GM12878 (cell line): ENCODE data around the gene DUOX1. TPM values are rescaled to one million over a fixed set of nuclear protein-coding genes. Genes with fewer than 3 reads are reported as not detected.

Experiments
- ATAC-seq: fragments of 200-7000 bp; cut with Tn5 transposase; 3 replicates; pipeline ENCODE4 v1.9.1; 2020; ENCODE audit warnings: mild to moderate bottlenecking, moderate library complexity
- BruUV-seq: library from RNA; stranded (reverse); fragments of 400-500 nt; replicated peaks from 2 replicates; lab custom pipeline; 2021; lab: Mats Ljungman, UMichigan
- CTCF ChIA-PET: fragments of 300-600 bp; sonication (Branson Sonifier 250); formaldehyde crosslinking; extraction: SDS; loops from one replicate; lab custom pipeline; 2021; ENCODE audit warnings: inconsistent platforms; lab: Yijun Ruan, JAX
- POLR2A ChIA-PET: fragments of 350-600 bp; formaldehyde crosslinking; extraction: SDS; loops from one replicate; lab custom pipeline; 2021; ENCODE audit warnings: inconsistent platforms; lab: Charles Lee
- RAD21 ChIA-PET: fragments of 300-600 bp; sonication (Branson Sonifier 250); formaldehyde crosslinking; loops from one replicate; lab custom pipeline; 2023; ENCODE audit warnings: antibody characterized with exemption; ENCODE audit not compliant: unreplicated experiment; lab: Charles Lee
- SMC1A ChIA-PET: fragments of 300-600 bp; sonication (Branson Sonifier 250); formaldehyde crosslinking; loops from one replicate; lab custom pipeline; 2023; ENCODE audit not compliant: unreplicated experiment, uncharacterized antibody; lab: Charles Lee
- DNase-seq: peaks from one replicate; pipeline ENCODE4 v3.0.0-alpha.2; 2011; ENCODE audit warnings: low read depth, low spot score
- FAIRE-seq: peaks from 3 replicates; lab custom pipeline; 2011; peaks lifted over from hg19 to GRCh38; lab: Jason Lieb, UNC
- H2AFZ ChIP-seq: 2 replicates; pipeline ENCODE4 v1.6.0; 2011; ENCODE audit warnings: low read depth, low read length, control low read depth; ENCODE audit not compliant: control insufficient read depth
- H3K27ac ChIP-seq: 2 replicates; pipeline ENCODE4 v1.5.1; 2011; ENCODE audit warnings: control low read depth; ENCODE audit not compliant: control insufficient read depth, insufficient read depth
- H3K27me3 ChIP-seq, 2 experiments: replicated peaks in 1 of 2; 2 replicates each; pipeline versions ENCODE4 v1.6.0 to v1.6.1; 2011; ENCODE audit warnings: low read length in 1 of 2; ENCODE audit not compliant: control insufficient read depth in 2 of 2, insufficient read depth in 2 of 2
- H3K36me3 ChIP-seq, 2 experiments: 2 replicates each; pipeline ENCODE4 v1.5.1; 2011; ENCODE audit warnings: low read length in 1 of 2; ENCODE audit not compliant: control insufficient read depth in 2 of 2, insufficient read depth in 2 of 2
- H3K4me1 ChIP-seq: 2 replicates; pipeline ENCODE4 v1.6.1; 2011; ENCODE audit warnings: mild to moderate bottlenecking, low read length, moderate library complexity, mixed read lengths; ENCODE audit not compliant: control insufficient read depth, insufficient read depth
- H3K4me2 ChIP-seq: 2 replicates; pipeline ENCODE4 v1.6.0; 2011; ENCODE audit warnings: control low read depth; ENCODE audit not compliant: control insufficient read depth, insufficient read depth
- H3K4me3 ChIP-seq: fragments of 200-600 bp; sonication (generic); 2 replicates; pipeline ENCODE4 v1.5.1; 2016
- H3K79me2 ChIP-seq: 2 replicates; pipeline ENCODE4 v1.6.0; 2011; ENCODE audit warnings: low read length; ENCODE audit not compliant: control insufficient read depth, insufficient read depth
- H3K9ac ChIP-seq: 2 replicates; pipeline ENCODE4 v1.8.0; 2011; ENCODE audit warnings: low read length, control low read depth, mixed read lengths; ENCODE audit not compliant: control insufficient read depth, insufficient read depth
- H3K9me3 ChIP-seq: replicated peaks from 3 replicates; pipeline ENCODE4 v1.5.1; 2011; ENCODE audit warnings: mild to moderate bottlenecking, low read length; ENCODE audit not compliant: control insufficient read depth, insufficient read depth
- H4K20me1 ChIP-seq: 2 replicates; pipeline ENCODE4 v1.6.0; 2011; ENCODE audit not compliant: control insufficient read depth, insufficient read depth
- BRCA1 ChIP-seq: IDR thresholded peaks from 2 replicates; pipeline ENCODE4 v1.6.1; 2011; ENCODE audit warnings: low read depth, low read length, improper control_type of control experiment
- EGR1 ChIP-seq, 2 experiments: IDR thresholded peaks; 1 replicate in 1 of 2; 2 replicates in 1 of 2; pipeline ENCODE4 v1.6.1; 2011 to 2012; ENCODE audit warnings: low read depth in 2 of 2, low read length in 2 of 2, borderline replicate concordance in 1 of 2, mild to moderate bottlenecking in 1 of 2, moderate library complexity in 1 of 2
- FOXM1 ChIP-seq: IDR thresholded peaks from 2 replicates; pipeline ENCODE4 v1.6.1; 2012; ENCODE audit warnings: low read depth, mild to moderate bottlenecking, inconsistent platforms, low read length, moderate library complexity
- GABPA ChIP-seq: IDR thresholded peaks from 2 replicates; pipeline ENCODE4 v1.6.1; 2014; ENCODE audit warnings: antibody characterized with exemption, low read depth, mild to moderate bottlenecking, inconsistent platforms
- HDGF ChIP-seq: fragments of 450-650 bp; IDR thresholded peaks from 2 replicates; pipeline ENCODE4 v1.6.1; 2016; ENCODE audit warnings: antibody characterized with exemption
- LARP7 ChIP-seq: fragments of 450-650 bp; IDR thresholded peaks from 2 replicates; pipeline ENCODE4 v1.6.1; 2017; ENCODE audit warnings: mild to moderate bottlenecking
- NFIC ChIP-seq: IDR thresholded peaks from 2 replicates; pipeline ENCODE4 v1.6.1; 2012; ENCODE audit warnings: low read depth, mild to moderate bottlenecking, inconsistent platforms, low read length, moderate library complexity
- NR2C2 ChIP-seq: IDR thresholded peaks from 2 replicates; pipeline ENCODE4 v1.6.1; 2011; ENCODE audit warnings: borderline replicate concordance, low read depth; ENCODE audit not compliant: control insufficient read depth, insufficient read length
- RUNX3 ChIP-seq: IDR thresholded peaks from 2 replicates; pipeline ENCODE4 v1.6.1; 2012; ENCODE audit warnings: low read length, inconsistent platforms
- STAT1 ChIP-seq: fragments of 450-650 bp; conservative IDR thresholded peaks from 2 replicates; pipeline ENCODE4 v1.6.1; 2014; ENCODE audit warnings: antibody characterized with exemption, mild to moderate bottlenecking
- USF2 ChIP-seq: IDR thresholded peaks from 2 replicates; pipeline ENCODE4 v1.6.1; 2011; ENCODE audit warnings: low read depth, low read length, improper control_type of control experiment, borderline replicate concordance
- ZNF217 ChIP-seq: fragments of 450-650 bp; IDR thresholded peaks from 2 replicates; pipeline ENCODE4 v1.6.1; 2017; ENCODE audit warnings: antibody characterized with exemption, mild to moderate bottlenecking
- ZSCAN29 ChIP-seq: fragments of 450-650 bp; IDR thresholded peaks from 2 replicates; pipeline ENCODE4 v1.6.1; 2017; ENCODE audit warnings: mild to moderate bottlenecking, moderate library complexity
- WGBS: methylation state at CpG from one replicate; pipeline ENCODE4 v1.1.6; 2016; ENCODE audit warnings: low lambda C conversion rate; ENCODE audit not compliant: insufficient replicate concordance, insufficient coverage; ENCODE audit errors: missing lambda C conversion rate; 5-methylcytosine and 5-hydroxymethylcytosine counted together
- in situ Hi-C: fragments of 300-500 bp; cut with MboI; formaldehyde crosslinking; loops from 9 replicates; pipeline ENCODE4 v1.14.3; 2018; ENCODE audit warnings: mixed read lengths
- intact Hi-C: fragments of 100-400 bp; cut with micrococcal nuclease; formaldehyde crosslinking; loops from one replicate; pipeline ENCODE4 v1.14.2; 2022; ENCODE audit not compliant: unreplicated experiment
- polyA plus RNA-seq, 11 experiments: library from polyadenylated mRNA; depleted of rRNA in 4 of 11; unstranded in 6 of 11; stranded (reverse) in 5 of 11; fragments of >200 nt; fragmentation: Nextera tagmentation in 4 of 11; fragmentation: Illumina TruSeq in 1 of 11; extraction: Ambion mirVana in 4 of 11; extraction: Trizol in 1 of 11; gene quantifications; 1 replicate in 1 of 11; 2 replicates in 10 of 11; pipeline versions ENCODE4 v1.2.1 to v1.2.3, GENCODE V29; 2011 to 2016; ENCODE audit warnings: inconsistent platforms in 2 of 11, missing spikeins in 2 of 11, low read depth in 1 of 11
- total RNA-seq, 4 experiments: library from RNA; depleted of rRNA in 3 of 4; stranded (reverse); fragments of >200 nt in 3 of 4; fragmentation: Illumina TruSeq in 1 of 4; extraction: Trizol in 1 of 4; gene quantifications; 2 replicates each; pipeline versions ENCODE4 v1.2.1 to v1.2.3, GENCODE V29; 2013 to 2021

Gene DUOX1
- total and polyA plus RNA-seq, 10 of the 15 experiments (the other 5 are each of a cell fraction or from before 2014, with no cell fraction given) = 0.02 to 2.1 (median 0.26) TPM; not detected in 3

- peak overlapping the region; percentile 53; the same call in 1 of the 2 replicates for H3K4me3 ChIP-seq
- no peak for DNase-seq
- under 1% methylated on average over 13 of the region's 43 CpGs for WGBS
These were observed 57.7 kb downstream of the DUOX1 start for GRCh38 chr15:45187578-45187893.

GRCh38 chr15:45187894-45188830 lies 58.4 kb downstream of the DUOX1 start, which contains the start of gene SHF:
SHF (minus strand) TSS chr15:45187966; CDS start chr15:45187951, 15 bp downstream.
- Histone ChIP-seq H2AFZ (peak within 1 kb of the TSS; percentile 83), H3K9ac (peak within 1 kb of the TSS; percentile 64), H3K9me3 (no peaks in the 10 kb centered on the region), H3K79me2 (no peaks in the 10 kb centered on the region), H3K4me2 (peak within 1 kb of the TSS; percentile 98), H4K20me1 (no peaks in the 10 kb centered on the region), H3K27ac (no peak within 1 kb of the TSS), H3K27me3 (peaks cover 0 to 2% of the 10 kb centered on the region in 2 experiments; a peak in 2 of 4 replicates), H3K4me3 (peak within 1 kb of the TSS; percentile 80), H3K4me1 (peaks cover 4% of the 10 kb centered on the region), H3K36me3 (no peaks in the 10 kb centered on the region)
- DNase-seq = no peak
- peak; percentile 47 for FAIRE-seq
- ChIA-PET CTCF (interaction anchor here (0.9 to 13.7 kb wide), 5 partner anchors 10 to 24 kb away, joined by 3 to 200 read pairs (median 7); no protein-coding TSS in a partner anchor), POLR2A (interaction anchor here (0.6 to 1.5 kb wide), 7 partner anchors 9 to 399 kb away, joined by 3 to 6 read pairs (median 4); partner anchors contain the start of gene BLOC1S6), RAD21 (interaction anchor here (1.0 to 1.3 kb wide), 2 partner anchors 12 to 15 kb away, joined by 3 to 7 read pairs; no protein-coding TSS in a partner anchor), SMC1A (interaction anchor here (1.1 to 1.2 kb wide), 2 partner anchors 10 to 204 kb away, joined by 3 to 5 read pairs; no protein-coding TSS in a partner anchor)
- WGBS = 5% methylated on average over 36 of the region's 57 CpGs
- intact Hi-C loops = no loop called here
- peak; percentile 75 for ATAC-seq
- no TSS peak for BruUV-seq
- in situ Hi-C loops = no loop called here
- peak; percentile 51; the same call in 1 of the 2 replicates for TF ChIP-seq LARP7
- TF ChIP-seq NR2C2 = no peak
- TF ChIP-seq BRCA1 = no peak
- no peak for TF ChIP-seq ZNF217
- no peak for TF ChIP-seq STAT1
- peak; percentile 57; the same call in 1 of the 2 replicates for TF ChIP-seq ZSCAN29
- TF ChIP-seq HDGF = 0 out of 2 replicates have a peak, but pooled peaks have one; percentile 54
- TF ChIP-seq GABPA = no peak
- TF ChIP-seq RUNX3 = no peak; the same call in 1 of the 2 replicates
- TF ChIP-seq FOXM1 = peak; percentile 93
- no peak; the same call in 1 of the 2 replicates for TF ChIP-seq USF2

More at GRCh38 chr15:45187578-45187893, 57.7 kb downstream of the DUOX1 start:
- FAIRE-seq (no peak), ATAC-seq (no peak)
- ChIA-PET SMC1A (interaction anchor here (1.1 to 1.2 kb wide), 2 partner anchors 10 to 204 kb away, joined by 3 to 5 read pairs; no protein-coding TSS in a partner anchor), RAD21 (interaction anchor here (1.0 to 1.3 kb wide), 2 partner anchors 12 to 15 kb away, joined by 3 to 7 read pairs; no protein-coding TSS in a partner anchor), CTCF (interaction anchor here (0.9 to 13.7 kb wide), 4 partner anchors 10 to 23 kb away, joined by 3 to 200 read pairs (median 7); no protein-coding TSS in a partner anchor), POLR2A (interaction anchor here (1.0 to 1.5 kb wide), 6 partner anchors 9 to 92 kb away, joined by 3 to 6 read pairs (median 4); no protein-coding TSS in a partner anchor)
- no peaks in the 10 kb centered on the region for H3K9me3 ChIP-seq
- no TSS peak for BruUV-seq
- in situ Hi-C loops = no loop called here
- intact Hi-C loops = no loop called here
- no peak overlapping the region; the same call in 1 of the 2 replicates for H3K4me2 ChIP-seq
- H3K4me1 ChIP-seq = peaks cover 4% of the 10 kb centered on the region
- TF ChIP-seq NFIC (no peak), EGR1 (IDR thresholded peaks at IDR 0.05; ENCODE audit: borderline replicate concordance in 1 of 2, low read depth in 2 of 2, low read length in 2 of 2) (peak in 1 of 2 experiments; percentile 36; a peak in 1 of 3 replicates)
- no peak overlapping the region for H3K27ac ChIP-seq
- no peaks in the 10 kb centered on the region for H3K79me2 ChIP-seq
- peaks cover 0 to 2% of the 10 kb centered on the region in 2 experiments; a peak in 2 of 4 replicates for H3K27me3 ChIP-seq
- no peak overlapping the region for H3K9ac ChIP-seq
- H2AFZ ChIP-seq = no peak overlapping the region
- no peaks in the 10 kb centered on the region for H3K36me3 ChIP-seq
- H4K20me1 ChIP-seq = no peaks in the 10 kb centered on the region
